Keratinocyte (primary cell): ENCODE measurements around the gene NMT1.

Experiments used
- EZH2 ChIP-seq: IDR thresholded peaks from one replicate; pipeline ENCODE4 v1.6.1; 2012; ENCODE audit warnings: inconsistent platforms, mild to moderate bottlenecking, low read length, moderate library complexity
- TF ChIP-seq, protein P1 (sequence below), 3 experiments: IDR thresholded peaks in 1 of 3; conservative IDR thresholded peaks in 1 of 3; optimal IDR thresholded peaks in 1 of 3; 2 replicates in 2 of 3; 3 replicates in 1 of 3; pipeline versions ENCODE3 to v1.5.1; 2011; ENCODE audit warnings: low read length in 3 of 3, mild to moderate bottlenecking in 3 of 3, moderate library complexity in 2 of 3, control low read depth in 1 of 3, inconsistent platforms in 1 of 3; ENCODE audit not compliant: insufficient read depth in 2 of 3; ENCODE audit errors: extremely low read depth in 1 of 3

DNA sequence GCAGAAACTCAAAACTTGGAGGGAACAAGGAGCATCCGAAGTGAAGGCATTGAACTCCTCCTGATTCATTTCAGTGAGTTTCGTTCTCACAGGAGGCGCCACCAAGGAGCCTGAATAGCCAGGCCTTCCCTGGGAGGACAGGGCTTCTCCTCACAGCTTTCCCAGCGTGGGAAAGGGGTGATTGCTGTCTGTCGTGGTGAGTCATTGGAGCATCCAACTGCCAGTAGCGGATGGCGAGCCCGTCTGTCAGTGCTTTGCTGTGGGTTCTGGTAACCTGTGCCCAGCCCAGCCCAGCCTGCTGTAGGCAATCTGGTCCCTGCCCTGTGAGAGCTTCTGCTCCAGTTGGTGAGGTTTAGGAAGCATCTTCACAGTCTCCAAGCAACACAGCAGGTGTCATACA, 42.9 kb downstream of the NMT1 start:
- TF ChIP-seq, protein P1, sequence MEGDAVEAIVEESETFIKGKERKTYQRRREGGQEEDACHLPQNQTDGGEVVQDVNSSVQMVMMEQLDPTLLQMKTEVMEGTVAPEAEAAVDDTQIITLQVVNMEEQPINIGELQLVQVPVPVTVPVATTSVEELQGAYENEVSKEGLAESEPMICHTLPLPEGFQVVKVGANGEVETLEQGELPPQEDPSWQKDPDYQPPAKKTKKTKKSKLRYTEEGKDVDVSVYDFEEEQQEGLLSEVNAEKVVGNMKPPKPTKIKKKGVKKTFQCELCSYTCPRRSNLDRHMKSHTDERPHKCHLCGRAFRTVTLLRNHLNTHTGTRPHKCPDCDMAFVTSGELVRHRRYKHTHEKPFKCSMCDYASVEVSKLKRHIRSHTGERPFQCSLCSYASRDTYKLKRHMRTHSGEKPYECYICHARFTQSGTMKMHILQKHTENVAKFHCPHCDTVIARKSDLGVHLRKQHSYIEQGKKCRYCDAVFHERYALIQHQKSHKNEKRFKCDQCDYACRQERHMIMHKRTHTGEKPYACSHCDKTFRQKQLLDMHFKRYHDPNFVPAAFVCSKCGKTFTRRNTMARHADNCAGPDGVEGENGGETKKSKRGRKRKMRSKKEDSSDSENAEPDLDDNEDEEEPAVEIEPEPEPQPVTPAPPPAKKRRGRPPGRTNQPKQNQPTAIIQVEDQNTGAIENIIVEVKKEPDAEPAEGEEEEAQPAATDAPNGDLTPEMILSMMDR (optimal IDR thresholded peaks at IDR 0.05 in 1 of 3, IDR thresholded peaks at IDR 0.05 in 1 of 3, conservative IDR thresholded peaks at IDR 0.05 in 1 of 3; ENCODE audit: extremely low read depth in 1 of 3, insufficient read depth in 2 of 3, low read length in 3 of 3) = no peak
- TF ChIP-seq EZH2 = no peak
